Measurements from ENCODE around the gene INPP5A. TPM values are rescaled to one million over a fixed set of nuclear protein-coding genes. Genes with fewer than 3 reads are reported as not detected.

INPP5A gene
- total and polyA plus RNA-seq, 2 of the 13 experiments (the other 11 are each of a cell fraction or from before 2014, with no cell fraction given) = 17.5 to 37.9 TPM

GRCh38 chr10:132632091-132632561 lies 94.5 kb downstream of the INPP5A start:
- in situ Hi-C loops (cut with HindIII; ENCODE audit: extremely low pct_ligation_motif_present, low pct_unique_long_range_greater_than_20kb) (loop anchor here (5.0 to 10.0 kb wide), 2 partner anchors 170 to 247 kb away; no protein-coding TSS in a partner anchor), intact Hi-C loops (cut with micrococcal nuclease; ENCODE audit: unreplicated experiment) (no loop called here)
- no peak for FAIRE-seq
- no peak overlapping the region for H3K9ac ChIP-seq (ENCODE audit: insufficient read depth, low read depth, low read length)
- no TSS peak for BruUV-seq (replicated peaks)
- POLR2A ChIA-PET = no interaction called here
- no peaks in the 10 kb centered on the region for H4K20me1 ChIP-seq (ENCODE audit: insufficient read depth, low read length)
- CTCF ChIA-PET (ENCODE audit: low intra/inter-chr PET ratio, low total read pairs) = no interaction called here
- no peak; the same call in 2 of the 3 replicates for ATAC-seq
- H3K4me2 ChIP-seq (ENCODE audit: low read depth, low read length) = no peak overlapping the region
- H3K79me2 ChIP-seq (ENCODE audit: insufficient read depth, low read length) = no peaks in the 10 kb centered on the region
- no peaks in the 10 kb centered on the region for H3K27me3 ChIP-seq (ENCODE audit: control insufficient read depth in 1 of 2, insufficient read depth in 2 of 2, low read length in 2 of 2)
- TF ChIP-seq SSRP1 (CRISPR knock-in tag; IDR thresholded peaks at IDR 0.05) (no peak), SNAPC4 (CRISPR knock-in tag; IDR thresholded peaks at IDR 0.05) (no peak), SP4 (CRISPR knock-in tag; IDR thresholded peaks at IDR 0.05) (no peak)
- no peaks in the 10 kb centered on the region for H3K4me1 ChIP-seq (ENCODE audit: insufficient read depth, low read length)
- WGBS (ENCODE audit: low lambda C conversion rate) = 100% methylated on average over 4 of the region's 13 CpGs
- no peak for DNase-seq (ENCODE audit: low spot score)
- H2AFZ ChIP-seq (ENCODE audit: low read length) = no peak overlapping the region
- no peak overlapping the region for H3K4me3 ChIP-seq (replicated peaks in 1 of 3; ENCODE audit: insufficient read depth in 1 of 3, low read depth in 2 of 3, low read length in 3 of 3)
- H3K36me3 ChIP-seq (replicated peaks in 1 of 2; ENCODE audit: control insufficient read depth in 1 of 2, insufficient read depth in 2 of 2, low read length in 2 of 2) = no peaks in the 10 kb centered on the region
- no peaks in the 10 kb centered on the region for H3K9me3 ChIP-seq (ENCODE audit: low read length)
- no peak overlapping the region for H3K27ac ChIP-seq (ENCODE audit: extremely low read length, insufficient read depth, low read length)

Measured in HepG2 (cell line).